Epithelial cell of proximal tubule (primary cell): ENCODE measurements around the gene HS6ST3. TPM values are rescaled to one million over a fixed set of nuclear protein-coding genes. Genes with fewer than 3 reads are reported as not detected.

Experiments used
- DNase-seq: peaks from one replicate; pipeline ENCODE4 v3.0.0-alpha.2; 2011; ENCODE audit warnings: low read depth
- H3K4me3 ChIP-seq: 2 replicates; pipeline ENCODE4 v1.5.1; 2011; ENCODE audit warnings: low read depth, mild to moderate bottlenecking, low read length
- CTCF ChIP-seq: conservative IDR thresholded peaks from 2 replicates; pipeline ENCODE4 v1.5.1; 2012; ENCODE audit warnings: low read depth, mild to moderate bottlenecking, low read length
- total RNA-seq: library from RNA; depleted of rRNA; stranded (reverse); fragments of >200 nt; gene quantifications from 2 replicates; pipeline ENCODE4 v1.2.3, GENCODE V29; 2015

The HS6ST3 gene
- total RNA-seq, 1 donor from 2014 or later: 0.29 TPM

- H3K4me3 ChIP-seq: no peak overlapping the region
- TF ChIP-seq CTCF: peak; percentile 77
- no peak for DNase-seq
Measured at GRCh38 chr13:96229356-96229755, 139.4 kb downstream of the HS6ST3 start.

GRCh38 chr13:96238241-96238640, 148.3 kb downstream of the HS6ST3 start:
- no peak overlapping the region for H3K4me3 ChIP-seq
- TF ChIP-seq CTCF: no peak
- no peak for DNase-seq

GRCh38 chr13:96238861-96239260, 149.0 kb downstream of the HS6ST3 start:
- DNase-seq: no peak
- TF ChIP-seq CTCF: no peak
- no peak overlapping the region for H3K4me3 ChIP-seq

- peak; percentile 32 for DNase-seq
- TF ChIP-seq CTCF: no peak
- H3K4me3 ChIP-seq: no peak overlapping the region
Measured at GRCh38 chr13:96243376-96243775, 153.5 kb downstream of the HS6ST3 start.

- no peak for TF ChIP-seq CTCF
- no peak overlapping the region for H3K4me3 ChIP-seq
- no peak for DNase-seq
Measured at GRCh38 chr13:96248103-96248502, 158.2 kb downstream of the HS6ST3 start.

- DNase-seq: no peak
- no peak overlapping the region for H3K4me3 ChIP-seq
- TF ChIP-seq CTCF: no peak
Measured at GRCh38 chr13:96248996-96249395, 159.1 kb downstream of the HS6ST3 start.

GRCh38 chr13:96252903-96253302, 163.0 kb downstream of the HS6ST3 start:
- no peak overlapping the region for H3K4me3 ChIP-seq
- TF ChIP-seq CTCF: no peak
- no peak for DNase-seq
